Kidney epithelial cell (primary cell): ENCODE results near the gene LARP4. TPM values are rescaled to one million over a fixed set of nuclear protein-coding genes. Genes with fewer than 3 reads are reported as not detected.
"Not testable (repeated sequence)": the region's sequence is repeated elsewhere in the genome, so short reads cannot be mapped to it uniquely, and the experiment has no call there.

Experiments
- DNase-seq: peaks from one replicate; pipeline ENCODE4 v3.0.0-alpha.2; 2010; ENCODE audit warnings: low read depth
- H3K27me3 ChIP-seq: 2 replicates; pipeline ENCODE4 v1.6.0; 2011; ENCODE audit warnings: low read length; ENCODE audit not compliant: control insufficient read depth, insufficient read depth
- H3K36me3 ChIP-seq: 2 replicates; pipeline ENCODE4 v1.5.1; 2011; ENCODE audit warnings: low read length; ENCODE audit not compliant: control insufficient read depth, insufficient read depth
- H3K4me3 ChIP-seq: 2 replicates; pipeline ENCODE4 v1.5.1; 2011; ENCODE audit warnings: low read depth, mild to moderate bottlenecking, control low read depth, low read length
- CTCF ChIP-seq: IDR thresholded peaks from 2 replicates; pipeline ENCODE4 v1.5.1; 2011; ENCODE audit warnings: mild to moderate bottlenecking, moderate library complexity, low read length, control low read depth, inconsistent platforms; ENCODE audit not compliant: insufficient read depth, poor library complexity, severe bottlenecking
- total RNA-seq: library from RNA; depleted of rRNA; stranded (reverse); fragments of >200 nt; gene quantifications from 2 replicates; pipeline ENCODE4 v1.2.3, GENCODE V29; 2015

Gene LARP4
- total RNA-seq, 1 donor from 2014 or later, result 23.5 TPM

- no peak for DNase-seq
- no peak overlapping the region for H3K4me3 ChIP-seq
- H3K36me3 ChIP-seq, result no peaks in the 10 kb centered on the region
- H3K27me3 ChIP-seq, result no peaks in the 10 kb centered on the region
- TF ChIP-seq CTCF, result no peak
These were observed 25.0 kb downstream of the LARP4 start for GRCh38 chr12:50425589-50426258.

DNA sequence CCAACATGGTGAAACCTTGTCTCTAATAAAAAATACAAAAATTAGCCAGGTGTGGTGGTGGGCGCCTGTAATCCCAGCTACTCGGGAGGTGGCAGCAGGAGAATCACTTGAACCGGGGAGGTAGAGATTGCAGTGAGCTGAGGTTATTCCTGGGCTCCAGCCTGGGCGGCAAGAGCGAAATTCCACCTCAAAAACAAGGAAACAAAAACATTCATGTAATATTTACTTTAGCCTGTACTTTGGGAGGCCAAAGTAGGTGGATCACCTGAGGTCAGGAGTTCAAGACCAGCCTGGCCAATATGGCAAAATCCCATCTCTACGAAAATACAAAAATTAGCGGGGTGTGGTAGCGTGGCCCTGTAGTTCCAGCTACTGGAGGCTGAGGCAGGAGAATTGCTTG is 31.0 kb downstream of the LARP4 start:
- not testable (repeated sequence) for H3K27me3 ChIP-seq, H3K4me3 ChIP-seq, H3K36me3 ChIP-seq, DNase-seq

- Histone ChIP-seq H3K4me3 (no peak overlapping the region), H3K27me3 (no peaks in the 10 kb centered on the region), H3K36me3 (peaks cover 1% of the 10 kb centered on the region)
- no peak for DNase-seq
- no peak for TF ChIP-seq CTCF
These were observed 39.6 kb downstream of the LARP4 start for GRCh38 chr12:50440288-50440687.

GRCh38 chr12:50441763-50442162 is 41.1 kb downstream of the LARP4 start:
- peaks cover 1% of the 10 kb centered on the region for H3K36me3 ChIP-seq
- no peaks in the 10 kb centered on the region for H3K27me3 ChIP-seq
- no peak overlapping the region for H3K4me3 ChIP-seq
- no peak for TF ChIP-seq CTCF
- no peak for DNase-seq

GRCh38 chr12:50442178-50442908 is 41.7 kb downstream of the LARP4 start:
- no peak overlapping the region for H3K4me3 ChIP-seq
- H3K36me3 ChIP-seq, result peaks cover 1% of the 10 kb centered on the region
- no peaks in the 10 kb centered on the region for H3K27me3 ChIP-seq
- no peak for DNase-seq
- no peak for TF ChIP-seq CTCF

DNA sequence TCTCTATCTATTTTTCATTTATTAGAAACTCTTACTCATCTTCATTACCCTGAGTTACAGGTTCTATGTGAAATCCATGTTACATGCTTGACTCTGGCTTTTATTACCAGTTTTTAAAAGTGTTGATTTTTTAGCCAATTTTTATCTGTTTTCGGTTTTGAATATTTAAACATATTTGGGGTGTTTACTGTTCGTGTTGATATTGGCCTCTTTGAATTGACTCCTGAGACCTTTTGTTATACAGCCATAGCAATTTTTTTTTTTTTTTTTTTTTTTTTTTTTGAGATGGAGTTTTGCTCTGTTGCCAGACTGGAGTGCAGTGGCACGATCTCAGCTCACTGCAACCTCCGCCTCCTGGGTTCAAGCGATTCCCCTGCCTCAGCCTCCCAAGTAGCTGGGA is 49.0 kb downstream of the LARP4 start:
- H3K27me3 ChIP-seq, H3K36me3 ChIP-seq, H3K4me3 ChIP-seq, DNase-seq: not testable (repeated sequence)

- DNase-seq, result no peak
- Histone ChIP-seq H3K36me3 (no peaks in the 10 kb centered on the region), H3K27me3 (no peaks in the 10 kb centered on the region), H3K4me3 (no peak overlapping the region)
- no peak for TF ChIP-seq CTCF
These were observed 52.1 kb downstream of the LARP4 start for GRCh38 chr12:50452795-50453194.
